Measurements from ENCODE around the gene NMRK1.

Gene NMRK1

GRCh38 chr9:75087824-75088645 is at the start of gene NMRK1, which contains the start of gene OSTF1:
Gene NMRK1, minus strand, starts transcription at chr9:75088155. Its CDS starts 5,040 bp downstream, at chr9:75083115.
Gene OSTF1, plus strand, starts transcription at chr9:75088514. Its CDS starts 179 bp downstream, at chr9:75088693.
- H3K9me3 Mint-ChIP-seq, result no peaks in the 10 kb centered on the region
- no peaks in the 10 kb centered on the region for H3K27me3 Mint-ChIP-seq (ENCODE audit: low read depth)
- peaks cover 52% of the 10 kb centered on the region for H3K4me1 Mint-ChIP-seq (ENCODE audit: low read depth)
- H3K36me3 Mint-ChIP-seq (ENCODE audit: low read depth), result peaks cover 18% of the 10 kb centered on the region
- peak within 1 kb of the TSS; percentile 98 for H3K4me3 Mint-ChIP-seq
- peak within 1 kb of the TSS; percentile 95 for H3K27ac Mint-ChIP-seq

GRCh38 chr9:75134495-75134894 is 46.5 kb upstream of the NMRK1 start:
- Mint-ChIP-seq H3K4me3 (no peak overlapping the region), H3K27ac (no peak overlapping the region), H3K27me3 (ENCODE audit: low read depth) (no peaks in the 10 kb centered on the region), H3K9me3 (no peaks in the 10 kb centered on the region), H3K36me3 (ENCODE audit: low read depth) (peaks cover 69% of the 10 kb centered on the region), H3K4me1 (ENCODE audit: low read depth) (peaks cover 47% of the 10 kb centered on the region)

GRCh38 chr9:75133396-75133795 is 45.4 kb upstream of the NMRK1 start:
- no peaks in the 10 kb centered on the region for H3K9me3 Mint-ChIP-seq
- H3K4me1 Mint-ChIP-seq (ENCODE audit: low read depth), result peaks cover 45% of the 10 kb centered on the region
- H3K27ac Mint-ChIP-seq, result no peak overlapping the region
- H3K27me3 Mint-ChIP-seq (ENCODE audit: low read depth), result no peaks in the 10 kb centered on the region
- peaks cover 76% of the 10 kb centered on the region for H3K36me3 Mint-ChIP-seq (ENCODE audit: low read depth)
- H3K4me3 Mint-ChIP-seq, result no peak overlapping the region

DNA sequence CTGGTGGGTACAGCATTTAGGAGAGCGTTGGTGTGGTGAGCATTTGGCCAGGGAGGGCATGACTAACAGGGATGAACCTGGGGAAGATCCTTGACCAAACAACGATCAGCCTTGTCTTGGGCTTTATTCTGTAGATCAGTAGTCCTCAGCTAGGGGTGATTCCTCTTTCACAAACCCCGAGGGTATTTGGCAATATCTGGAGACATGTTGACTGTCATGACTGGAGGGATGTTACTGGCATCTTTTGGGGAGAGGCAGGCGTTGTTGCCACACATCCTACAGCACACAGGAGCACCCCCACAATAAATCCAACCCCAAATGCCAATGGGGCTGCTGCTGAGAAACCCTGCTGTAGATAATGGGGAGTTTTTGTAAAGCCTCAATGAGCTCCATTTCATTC is 44.3 kb upstream of the NMRK1 start:
- Mint-ChIP-seq H3K4me3 (no peak overlapping the region), H3K27me3 (ENCODE audit: low read depth) (no peaks in the 10 kb centered on the region), H3K27ac (no peak overlapping the region), H3K36me3 (ENCODE audit: low read depth) (peaks cover 68% of the 10 kb centered on the region), H3K9me3 (no peaks in the 10 kb centered on the region), H3K4me1 (ENCODE audit: low read depth) (peaks cover 41% of the 10 kb centered on the region)

DNA sequence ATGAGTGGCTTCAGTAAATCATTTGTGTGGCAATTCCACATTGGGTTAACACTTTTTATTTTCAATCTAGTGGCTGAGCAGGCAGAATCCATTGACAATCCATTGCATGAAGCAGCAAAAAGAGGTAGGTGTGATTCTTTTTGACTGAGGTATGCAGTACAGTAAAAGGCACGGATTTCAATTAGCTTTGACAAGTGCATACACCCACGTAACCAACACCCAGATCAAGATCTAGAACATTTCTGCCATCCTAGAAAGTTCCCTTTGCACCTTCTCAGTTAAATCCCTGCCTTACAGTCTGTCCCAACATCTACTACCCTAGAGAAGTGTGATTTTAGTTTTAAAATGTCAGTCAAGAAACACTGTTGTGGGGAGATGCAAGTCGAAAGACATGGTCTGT is 43.7 kb upstream of the NMRK1 start:
- no peaks in the 10 kb centered on the region for H3K27me3 Mint-ChIP-seq (ENCODE audit: low read depth)
- H3K27ac Mint-ChIP-seq, result peak overlapping the region; percentile 17
- peaks cover 39% of the 10 kb centered on the region for H3K4me1 Mint-ChIP-seq (ENCODE audit: low read depth)
- H3K9me3 Mint-ChIP-seq, result no peaks in the 10 kb centered on the region
- no peak overlapping the region for H3K4me3 Mint-ChIP-seq
- peaks cover 64% of the 10 kb centered on the region for H3K36me3 Mint-ChIP-seq (ENCODE audit: low read depth)

DNA sequence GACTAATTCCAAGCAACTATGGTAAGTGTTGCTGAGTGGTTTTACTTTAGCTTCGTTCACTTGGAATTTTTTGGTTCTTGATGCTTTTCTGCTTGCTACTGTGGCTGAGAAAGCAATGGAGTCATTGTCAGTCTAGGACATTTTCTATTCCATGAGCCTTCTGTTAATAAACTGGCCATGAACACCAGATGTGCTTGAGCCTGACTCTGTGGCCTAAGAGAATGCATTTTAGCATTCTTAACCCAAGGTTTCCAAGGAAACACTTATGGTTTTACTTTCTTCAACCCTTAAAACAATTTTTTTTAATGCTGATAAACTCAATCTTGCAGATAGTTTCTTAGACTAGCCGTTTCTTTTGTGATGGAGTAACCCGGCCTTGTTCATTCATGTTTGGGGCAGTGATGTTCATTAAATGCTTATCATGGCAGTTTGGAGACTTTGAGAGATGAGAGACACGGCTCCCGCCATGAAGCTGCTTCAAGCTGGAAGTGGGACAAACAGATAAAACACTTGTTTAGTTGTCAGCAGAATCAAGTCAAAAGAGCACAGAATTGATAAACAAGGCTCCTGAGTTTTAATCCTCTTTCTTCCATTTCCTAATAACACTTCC is 42.8 kb upstream of the NMRK1 start:
- peaks cover 39% of the 10 kb centered on the region for H3K4me1 Mint-ChIP-seq (ENCODE audit: low read depth)

GRCh38 chr9:75130172-75130571 is 42.2 kb upstream of the NMRK1 start:
- peaks cover 53% of the 10 kb centered on the region for H3K36me3 Mint-ChIP-seq (ENCODE audit: low read depth)

More for the DNA sequence above, 42.8 kb upstream of the NMRK1 start:
- H3K4me3 Mint-ChIP-seq, result no peak overlapping the region
- H3K27ac Mint-ChIP-seq, result peak overlapping the region; percentile 11
- H3K27me3 Mint-ChIP-seq (ENCODE audit: low read depth), result no peaks in the 10 kb centered on the region
- peaks cover 54% of the 10 kb centered on the region for H3K36me3 Mint-ChIP-seq (ENCODE audit: low read depth)
- H3K9me3 Mint-ChIP-seq, result no peaks in the 10 kb centered on the region

DNA sequence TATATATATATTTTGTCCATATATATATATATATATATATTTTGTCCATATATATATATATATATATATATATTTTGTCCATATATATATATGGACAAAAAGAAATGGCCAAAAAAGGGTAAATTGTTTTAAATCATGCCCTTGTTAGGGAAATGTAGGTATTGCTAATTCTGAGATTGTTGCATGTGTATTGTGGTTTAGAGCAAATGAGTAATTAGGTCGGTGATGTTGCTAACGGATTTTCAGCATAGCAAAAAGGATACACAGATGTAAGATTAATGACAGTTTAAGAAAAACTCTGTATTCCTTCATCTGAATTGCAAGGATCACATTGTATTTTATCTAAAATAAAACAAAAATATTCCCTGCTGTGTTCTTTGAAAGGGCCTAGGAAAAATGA is 40.6 kb upstream of the NMRK1 start:
- no peaks in the 10 kb centered on the region for H3K9me3 Mint-ChIP-seq
- no peak overlapping the region for H3K4me3 Mint-ChIP-seq
- H3K27ac Mint-ChIP-seq, result no peak overlapping the region
- no peaks in the 10 kb centered on the region for H3K27me3 Mint-ChIP-seq (ENCODE audit: low read depth)
- peaks cover 51% of the 10 kb centered on the region for H3K36me3 Mint-ChIP-seq (ENCODE audit: low read depth)
- H3K4me1 Mint-ChIP-seq (ENCODE audit: low read depth), result peaks cover 40% of the 10 kb centered on the region

More at GRCh38 chr9:75130172-75130571, 42.2 kb upstream of the NMRK1 start:
- Mint-ChIP-seq H3K27ac (no peak overlapping the region), H3K27me3 (ENCODE audit: low read depth) (no peaks in the 10 kb centered on the region), H3K9me3 (no peaks in the 10 kb centered on the region), H3K4me1 (ENCODE audit: low read depth) (peaks cover 40% of the 10 kb centered on the region), H3K4me3 (no peak overlapping the region)

GRCh38 chr9:75123696-75124095 is 35.7 kb upstream of the NMRK1 start:
- H3K9me3 Mint-ChIP-seq, result no peaks in the 10 kb centered on the region
- no peak overlapping the region for H3K4me3 Mint-ChIP-seq
- no peak overlapping the region for H3K27ac Mint-ChIP-seq
- peaks cover 24% of the 10 kb centered on the region for H3K4me1 Mint-ChIP-seq (ENCODE audit: low read depth)
- H3K27me3 Mint-ChIP-seq (ENCODE audit: low read depth), result no peaks in the 10 kb centered on the region
- peaks cover 37% of the 10 kb centered on the region for H3K36me3 Mint-ChIP-seq (ENCODE audit: low read depth)

DNA sequence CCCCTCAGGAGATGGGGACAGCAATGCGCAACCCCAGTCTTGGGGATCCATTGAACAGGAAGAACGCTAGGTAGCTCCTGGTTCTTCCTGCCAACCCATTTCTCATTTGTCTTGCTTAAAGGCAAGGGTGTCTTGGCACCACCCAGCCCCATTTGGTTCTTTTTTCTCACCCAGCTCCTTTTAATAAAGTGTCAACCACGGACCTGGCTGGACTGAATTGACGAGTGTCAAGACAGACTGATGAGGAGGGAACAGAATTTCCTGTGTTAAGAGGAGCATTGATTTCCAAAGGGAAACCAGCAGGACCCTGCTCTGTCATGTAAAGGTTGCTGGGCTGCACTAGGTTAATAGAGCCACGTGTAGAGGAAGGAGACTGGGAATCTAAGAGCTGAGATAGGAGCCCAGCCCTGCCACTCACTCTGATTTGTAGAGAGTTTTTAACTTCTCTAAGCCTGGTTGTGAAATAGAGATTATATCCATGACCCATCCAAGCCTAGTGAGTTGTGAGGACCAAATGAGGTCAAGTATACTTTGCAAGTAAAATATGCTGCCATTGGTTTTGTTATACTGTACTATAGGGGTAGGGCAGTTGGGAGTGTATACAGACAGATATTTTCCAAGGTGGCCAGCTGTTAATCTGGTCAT is 34.1 kb upstream of the NMRK1 start:
- H3K4me1 Mint-ChIP-seq (ENCODE audit: low read depth), result peaks cover 35% of the 10 kb centered on the region

DNA sequence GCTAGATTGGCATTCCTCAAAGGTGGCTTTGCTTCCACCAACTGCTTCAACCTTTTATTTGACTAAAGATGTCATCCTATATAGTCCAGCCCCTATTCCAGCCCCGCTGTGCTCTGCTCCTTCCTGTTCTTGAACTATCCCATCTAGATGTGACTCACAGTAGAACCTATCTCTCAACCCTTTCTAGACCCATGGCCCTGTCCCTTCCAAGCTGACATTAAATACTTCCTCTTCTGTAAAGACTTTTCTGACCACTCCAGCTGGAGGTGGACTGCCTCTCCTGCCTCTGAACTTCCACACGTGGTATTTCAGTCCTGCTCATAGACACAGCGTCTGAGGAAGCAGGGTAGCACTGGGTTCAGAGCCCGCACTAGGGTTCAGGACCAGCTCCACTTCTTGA is 32.7 kb upstream of the NMRK1 start:
- no peaks in the 10 kb centered on the region for H3K27me3 Mint-ChIP-seq (ENCODE audit: low read depth)
- peaks cover 50% of the 10 kb centered on the region for H3K36me3 Mint-ChIP-seq (ENCODE audit: low read depth)
- H3K27ac Mint-ChIP-seq, result no peak overlapping the region
- peaks cover 8% of the 10 kb centered on the region for H3K9me3 Mint-ChIP-seq
- H3K4me3 Mint-ChIP-seq, result no peak overlapping the region
- H3K4me1 Mint-ChIP-seq (ENCODE audit: low read depth), result peaks cover 38% of the 10 kb centered on the region

More for the DNA sequence above, 34.1 kb upstream of the NMRK1 start:
- Mint-ChIP-seq H3K36me3 (ENCODE audit: low read depth) (peaks cover 48% of the 10 kb centered on the region), H3K27ac (peak overlapping the region; percentile 15), H3K27me3 (ENCODE audit: low read depth) (no peaks in the 10 kb centered on the region), H3K9me3 (peaks cover 8% of the 10 kb centered on the region), H3K4me3 (no peak overlapping the region)

GRCh38 chr9:75117564-75117963 is 29.6 kb upstream of the NMRK1 start:
- peaks cover 8% of the 10 kb centered on the region for H3K9me3 Mint-ChIP-seq
- H3K27ac Mint-ChIP-seq, result no peak overlapping the region
- no peaks in the 10 kb centered on the region for H3K27me3 Mint-ChIP-seq (ENCODE audit: low read depth)
- peaks cover 42% of the 10 kb centered on the region for H3K4me1 Mint-ChIP-seq (ENCODE audit: low read depth)
- H3K36me3 Mint-ChIP-seq (ENCODE audit: low read depth), result peaks cover 49% of the 10 kb centered on the region
- no peak overlapping the region for H3K4me3 Mint-ChIP-seq

- H3K27me3 Mint-ChIP-seq (ENCODE audit: low read depth), result no peaks in the 10 kb centered on the region
- H3K27ac Mint-ChIP-seq, result no peak overlapping the region
- H3K4me1 Mint-ChIP-seq (ENCODE audit: low read depth), result peaks cover 37% of the 10 kb centered on the region
- H3K9me3 Mint-ChIP-seq, result peaks cover 8% of the 10 kb centered on the region
- peaks cover 42% of the 10 kb centered on the region for H3K36me3 Mint-ChIP-seq (ENCODE audit: low read depth)
- H3K4me3 Mint-ChIP-seq, result no peak overlapping the region
Measured at GRCh38 chr9:75116306-75116705, 28.4 kb upstream of the NMRK1 start.

DNA sequence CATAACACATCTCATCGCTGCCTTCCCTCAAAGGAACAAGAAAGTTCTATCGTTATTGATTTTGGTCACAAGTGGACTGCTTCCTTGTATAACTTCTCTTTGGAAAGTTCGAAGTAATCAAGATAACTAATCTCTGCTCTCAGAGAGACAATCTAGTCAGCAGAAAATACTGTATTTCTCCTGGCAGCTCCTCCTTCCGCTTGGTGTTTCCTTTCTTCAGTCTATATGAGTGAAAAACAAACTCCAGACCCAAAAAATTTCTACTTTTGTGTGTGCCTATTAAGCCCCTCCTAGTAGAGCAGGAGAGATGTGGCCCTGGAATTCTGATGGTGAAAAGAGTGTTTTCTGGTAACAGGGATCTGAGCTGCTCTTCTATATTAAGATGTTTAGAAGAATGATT is 24.8 kb upstream of the NMRK1 start:
- H3K4me3 Mint-ChIP-seq, result no peak overlapping the region
- H3K4me1 Mint-ChIP-seq (ENCODE audit: low read depth), result peaks cover 37% of the 10 kb centered on the region
- H3K27ac Mint-ChIP-seq, result no peak overlapping the region
- peaks cover under 1% of the 10 kb centered on the region for H3K9me3 Mint-ChIP-seq
- peaks cover 26% of the 10 kb centered on the region for H3K36me3 Mint-ChIP-seq (ENCODE audit: low read depth)
- H3K27me3 Mint-ChIP-seq (ENCODE audit: low read depth), result no peaks in the 10 kb centered on the region

Data from T-helper 1 cell treated with Interleukin-12 subunit alpha and Interleukin-12 subunit beta and Interleukin-4 antibody, amounts not matched to agents 30 μg/mL and 1 μg/mL, for 36 hours (primary cell).